GM18868 (cell line): ENCODE results near the gene ZNF280B.
"Not testable (repeated sequence)": the region's sequence is repeated elsewhere in the genome, so short reads cannot be mapped to it uniquely, and the experiment has no call there.

Experiments used
- ATAC-seq: cut with Tn5 transposase; IDR thresholded peaks from one replicate; pipeline ENCODE4 v1.9.1; 2021; ENCODE audit warnings: mild to moderate bottlenecking, moderate library complexity; ENCODE audit not compliant: unreplicated experiment

Gene ZNF280B

DNA sequence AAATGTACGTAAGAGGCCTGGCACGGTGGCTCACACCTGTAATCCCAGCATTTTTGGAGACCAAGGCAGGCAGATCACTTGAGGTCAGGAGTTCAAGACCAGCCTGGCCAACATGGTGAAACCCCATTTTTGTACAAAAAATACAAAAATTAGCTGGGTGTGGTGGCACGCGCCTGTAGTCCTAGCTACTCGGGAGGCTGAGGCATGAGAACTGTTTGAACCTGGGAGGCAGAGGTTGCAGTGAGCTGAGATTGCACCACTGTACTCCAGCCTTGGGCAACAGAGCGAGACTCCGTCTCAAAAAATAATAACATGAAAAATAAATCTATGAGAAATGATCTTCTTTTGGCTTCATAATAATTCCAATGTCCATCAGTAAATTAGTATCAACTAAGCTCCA lies 2.3 kb upstream of the ZNF280B start:
- ATAC-seq, result not testable (repeated sequence)

DNA sequence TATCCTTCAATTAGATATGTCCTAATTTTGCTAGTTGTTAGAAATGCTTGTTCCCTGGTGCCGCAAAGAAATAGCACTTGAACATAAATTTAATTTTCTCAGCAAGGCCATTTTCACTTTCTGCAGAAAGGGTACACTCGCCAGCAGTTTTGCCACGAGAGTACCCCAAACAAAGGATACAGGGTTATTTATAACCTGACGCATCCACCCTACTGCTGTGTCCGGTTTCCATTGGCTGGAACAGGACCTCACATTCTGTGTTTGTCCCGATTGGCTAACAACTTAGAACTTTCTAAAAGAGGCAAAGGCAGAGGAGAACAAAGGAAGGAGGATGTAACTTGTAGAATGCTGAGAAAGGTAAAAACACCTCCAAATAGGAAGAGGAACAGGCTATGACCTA lies 1.4 kb upstream of the ZNF280B start:
- not testable (repeated sequence) for ATAC-seq

DNA sequence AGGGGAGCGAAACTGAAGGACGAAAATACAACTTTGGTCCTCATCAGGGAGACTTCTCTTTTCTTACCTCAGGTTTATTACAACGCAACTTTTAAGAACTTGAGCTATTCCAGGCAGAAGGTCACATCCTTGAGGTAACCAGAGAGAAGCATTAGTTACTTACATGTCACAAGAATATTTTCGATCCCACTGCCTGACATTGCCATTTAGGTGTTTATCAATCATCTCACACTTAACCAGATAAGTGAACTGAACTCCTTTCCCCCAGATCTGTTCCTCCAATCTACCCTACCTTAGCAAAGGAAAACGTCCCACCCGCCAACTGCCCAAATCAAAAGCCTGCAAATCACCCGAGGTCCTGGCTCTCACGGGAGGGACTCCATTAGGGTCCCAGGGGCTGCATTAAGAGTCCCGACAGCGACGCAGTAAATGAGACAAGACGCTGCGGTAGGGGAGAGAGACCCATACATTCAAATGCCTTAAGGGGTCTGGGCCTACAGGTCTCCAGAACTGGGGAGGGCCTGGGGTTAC lies 734 bp downstream of the ZNF280B start:
- ATAC-seq, result no peak

DNA sequence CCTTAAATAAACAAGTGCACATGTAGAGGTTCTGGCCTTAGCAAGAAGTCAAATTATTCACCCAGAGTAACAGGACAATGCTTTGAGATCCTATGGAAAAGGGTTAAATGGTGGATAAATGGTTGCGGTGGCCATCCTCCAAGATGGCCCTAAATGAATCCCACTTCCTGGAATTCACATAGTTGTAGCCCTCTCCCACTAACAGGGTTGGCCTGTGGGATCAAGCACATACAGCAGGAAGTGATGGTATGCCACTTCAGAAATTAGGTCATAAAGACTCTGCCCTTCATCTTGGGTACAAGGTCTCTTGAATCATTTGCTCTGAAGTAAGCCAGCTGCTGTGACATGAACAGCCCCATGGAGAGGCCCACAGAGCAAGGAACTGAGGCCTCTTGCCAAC lies 1.8 kb downstream of the ZNF280B start:
- ATAC-seq, result no peak

DNA sequence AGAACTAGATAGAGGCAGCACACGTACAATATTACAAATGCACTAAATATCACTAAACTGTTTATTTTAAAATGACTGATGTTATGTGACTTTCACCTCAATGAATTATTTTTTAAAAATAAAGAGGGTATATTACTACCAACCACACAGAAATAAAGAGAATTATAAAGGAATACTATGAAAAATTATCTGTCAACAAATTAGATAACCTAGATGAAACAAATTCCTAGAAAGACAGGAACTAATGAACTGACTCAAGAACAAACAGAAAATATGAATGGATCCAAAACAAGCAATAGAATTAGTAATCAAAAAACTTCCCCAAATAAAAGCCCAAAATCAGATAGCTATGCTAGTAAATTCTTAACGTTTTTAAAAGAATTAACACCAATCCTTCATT lies 10.3 kb downstream of the ZNF280B start:
- no peak for ATAC-seq

DNA sequence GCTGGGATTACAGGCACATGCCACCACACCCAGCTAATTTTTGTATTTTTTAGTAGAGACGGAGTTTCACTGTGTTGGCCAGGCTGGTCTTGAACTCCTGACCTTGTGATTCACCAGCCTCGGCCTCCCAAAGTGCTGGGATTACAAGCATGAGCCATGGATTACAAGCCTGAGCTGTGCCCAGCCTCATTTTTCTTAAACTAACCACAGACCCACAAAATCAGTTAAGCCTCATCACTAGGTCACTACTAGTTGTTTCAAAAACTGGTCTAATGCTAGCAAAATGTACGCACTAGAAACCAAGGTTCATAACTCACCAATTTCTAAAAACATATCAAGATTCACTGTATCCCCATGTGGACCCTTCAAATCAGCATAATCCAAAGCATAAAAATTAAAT lies 17.0 kb downstream of the ZNF280B start:
- not testable (repeated sequence) for ATAC-seq

DNA sequence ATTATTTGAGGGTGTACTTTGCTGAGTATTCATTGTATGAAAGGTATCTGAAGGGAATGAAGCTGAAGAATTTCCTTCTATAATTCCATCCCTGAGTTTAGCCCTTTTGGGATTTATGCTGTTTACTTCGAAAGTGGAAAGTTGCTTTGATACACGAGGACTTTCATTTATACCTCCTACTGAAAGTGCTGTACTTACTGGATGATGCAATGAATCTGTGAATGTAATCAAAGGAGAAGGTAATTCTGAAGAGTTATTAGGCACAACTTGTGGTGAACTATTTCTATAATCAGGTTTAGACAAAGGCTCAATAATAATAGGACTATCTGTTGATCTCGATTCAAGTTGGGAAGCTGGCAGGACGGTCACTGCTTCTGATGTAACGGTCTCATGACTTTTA lies 19.8 kb downstream of the ZNF280B start:
- no peak for ATAC-seq

DNA sequence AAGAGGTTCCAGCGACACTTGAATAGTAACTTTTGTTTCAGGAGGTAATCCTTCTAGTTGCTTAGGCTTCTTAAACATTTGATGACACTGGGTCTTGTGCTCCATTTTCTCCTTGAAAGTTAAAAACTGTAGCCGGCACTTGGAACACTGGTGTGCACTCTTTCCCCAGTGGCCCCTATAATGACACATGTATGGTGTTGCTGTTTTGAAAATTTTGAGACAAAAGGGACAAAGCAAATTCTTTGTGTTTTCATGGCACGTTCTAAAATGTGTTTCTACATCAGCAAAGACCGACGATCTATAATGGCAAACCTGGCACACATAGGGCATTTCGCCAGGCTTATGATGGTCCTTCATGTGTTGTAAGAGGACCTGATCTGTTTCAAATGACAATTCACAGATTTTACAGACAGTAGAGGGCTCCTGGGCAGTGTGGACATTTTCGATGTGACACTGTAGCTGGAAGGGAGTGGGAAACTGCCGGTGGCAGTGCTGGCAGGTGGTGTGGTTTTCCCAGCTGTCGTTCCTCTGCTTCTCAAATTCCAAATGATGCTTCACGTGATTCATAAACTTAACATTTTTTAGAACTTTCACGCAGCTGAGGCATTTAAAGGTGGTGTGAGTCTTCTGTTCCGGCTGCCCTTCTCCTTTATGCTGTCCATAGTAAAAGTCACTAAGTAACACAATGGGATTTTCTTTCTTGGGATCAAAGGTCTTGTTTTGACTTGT lies 20.5 kb downstream of the ZNF280B start:
- ATAC-seq, result no peak

DNA sequence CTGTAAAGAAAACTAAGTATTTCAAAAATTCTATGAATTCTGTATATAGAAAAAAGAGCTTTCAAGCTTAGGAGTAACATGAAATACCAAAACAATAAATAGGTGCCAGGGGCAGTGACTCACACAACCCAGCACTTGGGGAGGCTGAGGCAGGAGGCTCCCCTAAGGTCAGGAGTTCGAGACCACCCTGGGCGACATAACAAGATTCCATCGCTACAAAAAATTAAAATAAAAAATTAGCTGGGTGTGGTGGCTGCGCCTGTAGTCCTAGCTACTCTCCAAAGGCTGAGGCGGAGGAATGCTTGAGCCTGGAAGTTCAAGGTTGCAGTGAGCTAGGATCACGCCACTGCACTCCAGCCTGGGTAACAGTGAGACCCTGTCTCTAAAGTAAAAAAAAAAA lies 21.5 kb downstream of the ZNF280B start:
- ATAC-seq, result no peak

DNA sequence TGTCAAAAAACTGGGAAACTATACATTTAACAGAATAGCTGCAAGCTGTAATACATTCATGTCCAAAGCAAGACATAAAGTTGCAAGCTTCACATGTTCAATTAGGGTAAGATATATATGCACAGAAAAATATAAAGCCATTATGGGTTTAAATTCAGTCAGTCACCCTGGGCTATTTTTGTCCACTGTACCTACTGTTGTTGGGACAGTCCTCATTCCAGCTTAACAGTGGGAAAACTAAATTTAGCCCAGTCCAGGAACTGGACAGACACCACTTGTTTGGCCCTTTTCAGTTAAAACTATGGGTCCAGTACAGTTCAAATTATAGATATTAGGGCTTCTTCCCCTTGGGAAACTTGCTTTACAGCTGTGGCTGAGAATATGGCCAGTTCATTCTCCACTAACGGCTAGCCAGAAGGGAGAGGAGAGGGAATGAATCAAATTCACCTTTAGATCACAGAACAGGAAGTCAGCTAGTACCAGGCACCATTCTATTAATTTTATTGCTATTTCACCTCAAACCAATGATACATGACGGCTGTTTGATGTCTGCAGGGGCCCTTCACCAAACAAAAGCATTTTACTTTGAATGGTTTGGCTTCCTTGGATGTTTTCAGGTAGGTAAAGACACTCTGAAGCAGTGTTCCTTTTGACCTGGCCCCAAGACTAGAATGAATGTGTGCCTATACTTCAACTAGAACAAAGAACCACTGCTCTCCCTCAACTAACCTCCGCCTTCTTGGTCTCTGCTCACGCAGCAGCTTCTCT lies 22.2 kb downstream of the ZNF280B start:
- no peak for ATAC-seq

DNA sequence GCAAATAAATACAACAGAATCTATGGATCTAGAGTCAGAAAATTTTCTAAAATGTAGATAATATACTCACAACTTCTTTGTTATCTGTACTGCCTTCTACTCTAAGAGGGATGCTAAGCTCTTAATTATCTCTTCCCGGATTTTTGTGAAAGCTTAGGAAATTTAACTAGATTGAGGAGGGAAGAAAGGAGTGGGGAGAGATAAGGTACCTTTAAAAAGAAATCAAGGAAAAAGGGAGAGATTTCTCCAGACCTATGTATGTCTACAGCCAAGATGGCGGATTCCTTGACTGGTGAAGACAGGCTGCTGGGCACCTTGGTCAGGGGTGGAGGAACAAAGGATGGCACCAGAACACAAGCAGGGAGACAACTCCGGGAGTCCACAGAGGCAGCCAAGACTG lies 23.0 kb downstream of the ZNF280B start:
- no peak for ATAC-seq

DNA sequence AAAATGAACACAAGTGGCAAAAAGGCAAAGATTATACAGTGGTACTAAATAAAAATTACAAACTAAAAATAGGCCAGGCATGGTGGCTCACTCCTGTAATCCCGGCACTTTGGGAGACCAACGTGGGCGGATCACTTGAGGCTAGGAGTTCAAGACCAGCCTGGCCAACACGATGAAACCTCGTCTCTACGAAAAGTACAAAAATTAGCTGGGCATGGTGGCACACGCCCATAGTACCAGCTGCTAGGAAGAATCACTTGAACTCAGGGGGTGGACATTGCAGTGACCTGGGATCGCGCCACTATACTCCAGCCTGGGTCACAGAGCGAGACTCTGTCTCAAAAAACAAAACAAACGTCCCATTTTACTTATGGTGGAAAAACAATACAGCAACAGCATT lies 24.5 kb downstream of the ZNF280B start:
- no peak for ATAC-seq

DNA sequence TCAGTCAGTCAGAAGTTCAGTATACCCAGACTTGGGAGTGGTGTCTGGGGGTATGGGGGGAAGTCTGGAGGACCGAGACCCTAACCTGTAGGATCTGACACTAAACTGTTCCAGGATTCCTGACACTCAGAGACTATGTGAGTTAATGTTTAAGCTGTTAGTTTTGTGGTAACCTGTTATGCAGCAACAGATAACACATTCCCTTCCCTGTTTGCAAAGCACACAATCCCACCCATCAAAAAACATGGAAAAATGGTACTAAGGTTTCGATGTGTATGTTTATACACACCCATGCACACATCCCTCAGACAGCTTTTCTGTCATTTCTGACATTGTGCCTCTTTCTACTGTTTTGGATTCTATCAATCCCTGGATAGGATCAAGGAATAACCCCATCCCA lies 27.6 kb downstream of the ZNF280B start:
- ATAC-seq, result no peak

DNA sequence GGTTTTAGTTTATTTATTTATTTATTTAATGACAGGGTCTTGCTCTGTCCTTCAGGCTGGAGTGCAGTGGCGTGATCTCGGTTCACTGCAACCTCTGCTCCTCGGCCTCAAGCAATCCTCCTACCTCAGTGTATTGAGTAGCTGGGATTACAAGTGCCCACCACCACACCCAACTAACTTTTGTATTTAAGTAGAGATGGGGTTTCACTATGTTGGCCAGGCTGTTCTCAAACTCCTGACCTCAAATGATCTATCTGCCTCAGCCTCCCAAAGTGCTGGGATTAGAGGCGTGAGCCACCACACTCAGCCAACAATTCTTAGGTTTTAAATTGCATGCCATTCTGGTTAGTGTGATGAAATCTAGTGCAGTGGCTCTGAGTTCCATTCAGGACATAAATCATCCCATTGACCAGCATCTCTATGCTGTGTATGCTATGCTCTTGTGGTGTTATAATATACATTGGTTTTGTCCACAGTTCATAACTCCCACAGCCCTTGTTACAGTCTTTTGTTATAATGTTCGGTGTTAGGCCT lies 28.5 kb downstream of the ZNF280B start:
- no peak for ATAC-seq

DNA sequence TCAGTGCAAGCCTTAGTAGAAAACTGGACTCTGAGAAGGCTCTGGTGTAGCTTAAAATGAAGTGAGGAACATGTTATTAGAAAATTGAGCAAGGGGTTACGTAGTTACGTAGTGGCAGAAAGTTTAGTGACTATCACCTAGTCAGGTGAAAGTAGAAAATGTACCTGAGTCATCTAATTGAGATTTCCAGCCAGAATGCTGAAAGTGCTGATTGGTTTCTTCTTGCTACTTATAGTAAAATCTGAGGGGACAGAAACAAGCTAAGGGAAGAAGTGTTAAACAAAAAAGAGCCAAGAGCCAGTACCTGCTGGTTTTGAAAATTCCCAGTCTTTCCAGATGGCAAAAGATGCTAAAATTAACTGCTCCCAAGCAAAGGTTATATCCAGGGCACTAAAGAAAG lies 29.4 kb downstream of the ZNF280B start:
- ATAC-seq, result no peak

DNA sequence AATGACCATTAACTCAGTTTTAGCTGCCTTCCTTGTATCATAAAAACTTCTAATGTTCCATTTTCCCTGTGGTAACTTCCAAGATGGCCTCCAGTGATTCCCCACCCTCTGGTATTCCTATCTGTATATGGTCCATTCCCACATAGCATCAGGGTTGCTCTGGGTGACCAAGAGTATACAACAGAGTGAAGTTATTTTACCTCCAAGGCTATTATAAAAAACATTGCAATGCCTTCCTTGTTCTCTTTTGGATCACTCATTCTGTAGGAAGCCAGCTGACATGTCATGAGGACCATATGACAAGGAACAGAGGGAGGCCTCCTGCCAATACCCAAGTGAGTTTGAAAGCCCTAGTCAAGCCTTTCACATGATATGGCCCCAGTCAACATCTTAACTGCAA lies 30.1 kb downstream of the ZNF280B start:
- ATAC-seq, result no peak

DNA sequence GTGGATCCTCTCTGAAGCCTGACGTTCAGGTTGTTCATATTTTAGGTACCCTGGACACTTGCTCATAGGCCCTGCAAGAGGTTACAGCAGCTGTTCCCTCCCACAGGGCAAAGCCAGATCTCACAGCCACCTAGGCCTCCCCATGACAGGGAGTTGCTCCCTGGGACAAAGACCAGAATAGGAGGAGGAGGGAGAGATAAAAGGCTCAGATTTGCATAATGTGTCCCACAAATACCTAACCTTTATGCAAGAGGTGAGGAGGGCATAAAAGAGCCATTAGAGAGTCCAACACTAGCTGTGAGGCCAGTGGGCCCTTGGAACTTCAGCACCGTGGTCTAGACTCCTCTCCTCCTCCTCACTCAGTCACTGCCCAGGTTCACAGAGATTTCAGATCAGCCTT lies 33.8 kb downstream of the ZNF280B start:
- no peak for ATAC-seq

DNA sequence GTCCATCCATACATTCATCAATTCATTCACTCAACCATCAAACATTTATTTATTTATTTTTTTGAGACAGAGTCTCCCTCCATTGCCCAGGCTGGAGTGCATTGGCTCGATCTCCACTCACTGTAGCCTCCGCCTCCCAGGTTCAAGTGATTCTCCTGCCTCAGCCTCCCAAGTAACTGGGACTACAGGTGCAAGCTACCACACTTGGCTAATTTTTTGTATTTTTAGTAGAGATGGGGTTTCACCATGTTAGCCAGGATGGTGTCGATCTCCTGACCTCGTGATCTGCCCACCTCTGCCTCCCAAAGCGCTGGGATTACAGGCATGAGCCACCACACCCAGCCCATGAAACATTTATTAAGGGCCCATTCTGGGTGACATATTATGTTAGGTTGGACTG lies 37.4 kb downstream of the ZNF280B start:
- not testable (repeated sequence) for ATAC-seq

DNA sequence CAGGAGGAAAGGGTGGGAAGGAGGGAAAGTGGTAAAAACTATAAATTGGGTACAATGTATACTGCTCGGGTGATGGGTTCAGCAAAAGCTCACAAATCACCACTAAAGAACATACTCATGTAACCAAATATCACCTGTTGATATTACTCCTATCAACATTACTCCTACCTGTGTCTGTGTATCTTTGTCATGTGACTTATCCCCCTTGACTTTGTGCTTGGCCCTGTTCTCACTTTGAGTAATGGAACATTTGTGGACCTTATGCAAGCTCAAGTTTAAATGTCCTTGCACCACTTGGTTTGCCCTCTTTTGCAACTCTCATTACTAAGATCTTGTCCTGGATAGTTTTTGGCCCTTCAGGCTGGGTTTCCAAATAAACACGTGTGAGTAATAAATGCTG lies 39.0 kb downstream of the ZNF280B start:
- no peak for ATAC-seq

DNA sequence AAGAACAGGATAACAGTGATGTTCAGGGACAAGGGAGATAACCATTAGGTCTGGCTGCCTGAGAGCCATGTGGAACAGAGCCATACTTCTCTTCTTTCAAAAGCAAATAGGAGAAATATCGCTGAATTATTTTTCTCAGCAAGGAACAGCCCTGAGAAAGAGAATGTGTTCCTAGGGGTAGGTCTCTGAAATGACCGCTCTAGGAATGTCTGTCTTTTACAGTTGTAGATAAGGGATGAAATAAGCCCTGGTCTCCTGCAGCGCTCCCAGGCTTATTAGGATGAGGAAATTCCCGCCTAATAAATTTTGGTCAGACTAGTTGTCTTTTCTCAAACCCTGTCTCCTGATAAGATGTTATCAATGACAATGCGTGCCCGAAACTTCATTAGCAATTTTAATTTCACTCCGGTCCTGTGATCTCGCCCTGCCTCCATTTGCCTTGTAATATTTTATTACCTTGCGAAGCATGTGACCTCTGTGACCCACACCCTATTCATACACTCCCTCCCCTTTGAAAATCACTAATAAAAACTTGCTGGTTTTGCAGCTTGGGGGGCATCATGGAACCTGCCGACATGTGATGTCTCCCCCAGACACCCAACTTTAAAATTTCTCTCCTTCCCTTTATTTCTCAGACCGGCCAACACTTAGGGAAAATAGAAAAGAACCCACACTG lies 39.6 kb downstream of the ZNF280B start:
- not testable (repeated sequence) for ATAC-seq

DNA sequence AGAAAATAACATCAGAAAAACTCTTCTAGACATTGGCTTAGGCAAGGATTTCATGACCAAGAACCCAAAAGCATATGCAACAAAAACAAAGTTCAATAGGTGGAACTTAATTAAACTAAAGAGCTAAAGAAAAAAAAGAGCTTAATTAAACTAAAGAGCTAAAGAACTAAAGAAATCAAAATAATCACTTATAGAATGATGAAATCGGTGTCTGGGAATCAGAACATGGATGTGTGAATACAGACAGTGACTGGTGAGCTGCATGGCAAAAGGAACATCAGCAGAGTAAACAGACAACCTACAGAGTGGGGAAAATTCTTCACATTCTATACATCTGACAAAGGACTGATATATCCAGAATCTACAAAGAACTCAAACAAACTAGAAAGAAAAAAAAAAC lies 41.4 kb downstream of the ZNF280B start:
- no peak for ATAC-seq
